Neuronal stem cell (in vitro differentiated cells): ENCODE results near the gene LOXL3.

Source experiments
- DNase-seq: peaks from one replicate; pipeline ENCODE4 v3.0.0-alpha.2; 2013; ENCODE audit warnings: low spot score
- H2AFZ ChIP-seq: one replicate; pipeline ENCODE4 v1.6.1; 2013; ENCODE audit warnings: mild to moderate bottlenecking, low read length, inconsistent platforms
- H2AK5ac ChIP-seq: 2 replicates; pipeline ENCODE4 v1.6.1; 2013; ENCODE audit warnings: low read depth, mild to moderate bottlenecking, inconsistent platforms, low read length, moderate library complexity, mixed read lengths
- H2BK120ac ChIP-seq: 2 replicates; pipeline ENCODE4 v1.6.1; 2013; ENCODE audit warnings: low read depth, mild to moderate bottlenecking, inconsistent platforms, low read length, moderate library complexity, mixed read lengths
- H2BK12ac ChIP-seq: one replicate; pipeline ENCODE4 v1.6.1; 2013; ENCODE audit warnings: low read length, inconsistent platforms
- H2BK15ac ChIP-seq: 2 replicates; pipeline ENCODE4 v1.6.1; 2013; ENCODE audit warnings: mild to moderate bottlenecking, low read length, inconsistent platforms, mixed read lengths
- H2BK5ac ChIP-seq: one replicate; pipeline ENCODE4 v1.6.1; 2013; ENCODE audit warnings: inconsistent platforms, mild to moderate bottlenecking, low read length, moderate library complexity
- H3K14ac ChIP-seq: one replicate; pipeline ENCODE4 v1.6.1; 2013; ENCODE audit warnings: low read length, inconsistent platforms
- H3K18ac ChIP-seq: 2 replicates; pipeline ENCODE4 v1.6.1; 2013; ENCODE audit warnings: low read length, inconsistent platforms
- H3K23ac ChIP-seq: 2 replicates; pipeline ENCODE4 v1.6.1; 2013; ENCODE audit warnings: low read depth, mild to moderate bottlenecking, mixed read lengths, low read length, inconsistent platforms; ENCODE audit not compliant: poor library complexity
- H3K27ac ChIP-seq: replicated peaks from 3 replicates; pipeline ENCODE4 v1.5.1; 2013; ENCODE audit warnings: low read length, inconsistent platforms
- H3K27me3 ChIP-seq, 3 experiments: 2 replicates each; pipeline ENCODE4 v1.6.1; 2013; ENCODE audit warnings: low read length in 3 of 3, mild to moderate bottlenecking in 2 of 3, inconsistent platforms in 1 of 3, low read depth in 1 of 3, mixed read lengths in 1 of 3, moderate library complexity in 1 of 3; ENCODE audit not compliant: control insufficient read depth in 3 of 3, insufficient read depth in 3 of 3
- H3K36me3 ChIP-seq, 2 donors: replicated peaks in 1 of 2; 2 replicates each; pipeline ENCODE4 v1.6.1; 2013; ENCODE audit warnings: low read length in 2 of 2; ENCODE audit not compliant: control insufficient read depth in 2 of 2, insufficient read depth in 2 of 2
- H3K4ac ChIP-seq: 2 replicates; pipeline ENCODE4 v1.6.1; 2013; ENCODE audit warnings: inconsistent platforms, mild to moderate bottlenecking, low read length, moderate library complexity
- H3K4me1 ChIP-seq, 2 donors: 1 replicate in 1 of 2; 2 replicates in 1 of 2; pipeline ENCODE4 v1.6.1; 2013; ENCODE audit warnings: low read length in 2 of 2, low read depth in 1 of 2; ENCODE audit not compliant: control insufficient read depth in 2 of 2, insufficient read depth in 1 of 2
- H3K4me2 ChIP-seq: one replicate; pipeline ENCODE4 v1.6.1; 2013; ENCODE audit warnings: mild to moderate bottlenecking, low read length, inconsistent platforms; ENCODE audit not compliant: insufficient read depth, poor library complexity, severe bottlenecking
- H3K4me3 ChIP-seq, 2 donors: 2 replicates each; pipeline ENCODE4 v1.5.1; 2013; ENCODE audit warnings: low read length in 2 of 2, mild to moderate bottlenecking in 2 of 2, inconsistent platforms in 1 of 2, moderate library complexity in 1 of 2
- H3K79me1 ChIP-seq: one replicate; pipeline ENCODE4 v1.6.1; 2013; ENCODE audit warnings: low read depth, mild to moderate bottlenecking, inconsistent platforms, low read length, moderate library complexity
- H3K9ac ChIP-seq: one replicate; pipeline ENCODE4 v1.6.1; 2013; ENCODE audit warnings: mild to moderate bottlenecking, low read depth, low read length, inconsistent platforms; ENCODE audit not compliant: poor library complexity
- H3K9me3 ChIP-seq, 2 donors: replicated peaks in 1 of 2; 2 replicates each; pipeline versions ENCODE3 to v1.6.1; 2013; ENCODE audit warnings: low read length in 2 of 2, mild to moderate bottlenecking in 2 of 2, inconsistent platforms in 1 of 2, low read depth in 1 of 2, mixed read lengths in 1 of 2, moderate library complexity in 1 of 2; ENCODE audit not compliant: control insufficient read depth in 2 of 2, insufficient read depth in 1 of 2
- H4K8ac ChIP-seq: one replicate; pipeline ENCODE4 v1.6.1; 2013; ENCODE audit warnings: low read depth, mild to moderate bottlenecking, inconsistent platforms, low read length, moderate library complexity
- H4K91ac ChIP-seq: one replicate; pipeline ENCODE4 v1.6.1; 2013; ENCODE audit warnings: low read length, low read depth, mild to moderate bottlenecking, inconsistent platforms; ENCODE audit not compliant: poor library complexity
- WGBS, 2 donors: extraction: QIAGEN DNeasy Blood & Tissue Kit; methylation state at CpG; one replicate each; pipeline ENCODE4 v1.1.7; 2013; ENCODE audit warnings: missing lambda C conversion rate in 2 of 2, mixed read lengths in 1 of 2; ENCODE audit not compliant: insufficient read length in 2 of 2, insufficient replicate concordance in 1 of 2; ENCODE audit errors: extremely low coverage in 2 of 2; 5-methylcytosine and 5-hydroxymethylcytosine counted together

Gene LOXL3

GRCh38 chr2:74526649-74527230 lies 27.0 kb downstream of the LOXL3 start:
- no CpG with 5 or more reads among the region's 11 CpGs for WGBS, 2 donors

GRCh38 chr2:74525717-74526648 lies 27.8 kb downstream of the LOXL3 start, which contains the start of gene DQX1:
TSS of gene DQX1 (minus strand) at chr2:74526231. CDS start at chr2:74525729, 502 bp downstream.
- Histone ChIP-seq H4K91ac (no peak within 1 kb of the TSS), H3K36me3 (peaks cover 27 to 33% of the 10 kb centered on the region in 2 donors), H3K27ac (no peak within 1 kb of the TSS), H3K14ac (no peak within 1 kb of the TSS), H2BK15ac (no peak within 1 kb of the TSS), H3K4me1 (peaks cover 11 to 12% of the 10 kb centered on the region in 2 donors), H3K4me2 (no peak within 1 kb of the TSS), H3K18ac (no peak within 1 kb of the TSS), H3K9me3 (peaks cover 0 to 2% of the 10 kb centered on the region in 2 donors), H2BK12ac (no peak within 1 kb of the TSS), H2AK5ac (no peak within 1 kb of the TSS), H2AFZ (no peak within 1 kb of the TSS), H3K27me3 (peaks cover 0 to 23% (median 4%) of the 10 kb centered on the region in 3 experiments), H3K23ac (no peak within 1 kb of the TSS), H2BK120ac (no peak within 1 kb of the TSS), H3K9ac (no peak within 1 kb of the TSS), H4K8ac (no peak within 1 kb of the TSS), H3K79me1 (peaks cover 5% of the 10 kb centered on the region), H3K4ac (no peak within 1 kb of the TSS), H2BK5ac (no peak within 1 kb of the TSS), H3K4me3 (no peak within 1 kb of the TSS)
- DNase-seq, result no peak
- WGBS, 2 donors, result no CpG with 5 or more reads among the region's 11 CpGs

More at GRCh38 chr2:74526649-74527230, 27.0 kb downstream of the LOXL3 start:
- Histone ChIP-seq H2BK120ac (no peak overlapping the region), H2BK12ac (no peak overlapping the region), H4K91ac (no peak overlapping the region), H3K4me3 (no peak overlapping the region), H3K18ac (no peak overlapping the region), H2BK5ac (no peak overlapping the region), H2AFZ (no peak overlapping the region), H3K23ac (no peak overlapping the region), H3K36me3 (peaks cover 29 to 41% of the 10 kb centered on the region in 2 donors), H4K8ac (no peak overlapping the region), H3K4me2 (no peak overlapping the region), H3K27ac (no peak overlapping the region), H3K9me3 (peaks cover 0 to 2% of the 10 kb centered on the region in 2 donors), H2AK5ac (no peak overlapping the region), H3K27me3 (peaks cover 0 to 16% (median 3%) of the 10 kb centered on the region in 3 experiments), H3K9ac (no peak overlapping the region), H3K4me1 (peaks cover 11 to 17% of the 10 kb centered on the region in 2 donors), H3K14ac (no peak overlapping the region), H3K79me1 (peaks cover 5% of the 10 kb centered on the region), H2BK15ac (no peak overlapping the region), H3K4ac (no peak overlapping the region)
- DNase-seq, result no peak

- Histone ChIP-seq H2AK5ac (no peak overlapping the region), H3K27ac (no peak overlapping the region), H2AFZ (no peak overlapping the region), H2BK15ac (no peak overlapping the region), H3K4me1 (peaks cover 6 to 8% of the 10 kb centered on the region in 2 donors), H3K9me3 (peaks cover 0 to 2% of the 10 kb centered on the region in 2 donors), H3K36me3 (peaks cover 25 to 30% of the 10 kb centered on the region in 2 donors), H2BK120ac (no peak overlapping the region), H3K18ac (no peak overlapping the region), H4K91ac (no peak overlapping the region), H3K79me1 (peaks cover 5% of the 10 kb centered on the region), H3K27me3 (peaks cover 0 to 32% (median 8%) of the 10 kb centered on the region in 3 experiments), H3K9ac (no peak overlapping the region), H3K4ac (no peak overlapping the region), H3K14ac (no peak overlapping the region), H2BK5ac (no peak overlapping the region), H3K4me2 (no peak overlapping the region), H3K4me3 (no peak overlapping the region), H2BK12ac (no peak overlapping the region), H4K8ac (no peak overlapping the region), H3K23ac (no peak overlapping the region)
- WGBS, 2 donors, result no CpG with 5 or more reads among the region's 10 CpGs
- no peak for DNase-seq
Observed at GRCh38 chr2:74524955-74525716, 28.6 kb downstream of the LOXL3 start.
